Upper lobe of left lung (tissue), 4 donors: ENCODE results near the gene PPP1R18.
A peak's percentile ranks its signal among the peaks of the same experiment; 100 is the strongest.

Source experiments
- POLR2A ChIP-seq, 4 donors: fragments of 450-650 bp; IDR thresholded peaks; one replicate each; pipeline ENCODE4 v1.5.1; 2016 to 2017; ENCODE audit warnings: antibody characterized with exemption in 4 of 4, mild to moderate bottlenecking in 2 of 4
- POLR2AphosphoS5 ChIP-seq, 2 donors: sonication (generic); formaldehyde crosslinking; IDR thresholded peaks; one replicate each; pipeline ENCODE4 v1.5.1; 2017; ENCODE audit warnings: antibody characterized with exemption in 2 of 2

GRCh38 chr6:30687659-30688431 is 1.4 kb upstream of the PPP1R18 start:
- no peak for TF ChIP-seq POLR2AphosphoS5 (IDR thresholded peaks at IDR 0.05)
- peak in 1 of 4 donors; percentile 71 for TF ChIP-seq POLR2A (IDR thresholded peaks at IDR 0.05)
